Caki2 (cell line): ENCODE data around the gene UNC13D. TPM values are rescaled to one million over a fixed set of nuclear protein-coding genes. Genes with fewer than 3 reads are reported as not detected.
"Not testable (repeated sequence)": the region's sequence is repeated elsewhere in the genome, so short reads cannot be mapped to it uniquely, and the experiment has no call there.

Experiments
- DNase-seq: peaks from one replicate; pipeline ENCODE4 v3.0.0-alpha.2; 2015; ENCODE audit warnings: low read depth
- in situ Hi-C: cut with HindIII; loops from 2 replicates; pipeline ENCODE4 v1.10.0; 2016; ENCODE audit warnings: low sequenced_read_pairs, low pct_unique_long_range_greater_than_20kb, mixed read lengths
- total RNA-seq: library from RNA; depleted of rRNA; stranded (reverse); fragments of >200 nt; shearing (Covaris generic); gene quantifications from 2 replicates; pipeline ENCODE4 v1.2.3, GENCODE V29; 2014; ENCODE audit warnings: low replicate concordance

UNC13D gene
- total RNA-seq, 1 experiment from 2014 or later = 1.5 TPM

DNA sequence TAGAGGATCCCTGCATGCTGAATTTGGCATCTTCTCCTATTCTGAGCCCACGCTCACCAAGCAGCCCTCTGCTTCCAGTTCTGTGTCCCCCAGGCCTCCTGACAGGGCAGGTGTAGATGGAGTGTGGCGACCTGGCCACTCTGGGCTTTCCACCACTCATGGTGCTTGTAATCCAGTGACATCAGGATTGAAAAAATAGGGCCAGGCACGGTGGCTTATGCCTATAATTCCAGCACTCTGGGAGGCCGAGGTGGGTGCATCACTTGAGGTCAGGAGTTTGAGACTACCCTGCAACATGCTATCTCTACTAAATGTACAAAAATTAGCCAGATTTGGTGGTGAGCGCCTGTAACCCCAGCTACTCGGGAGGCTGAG lies 30.2 kb downstream of the UNC13D start:
- DNase-seq = no peak
- in situ Hi-C loops = no loop called here

DNA sequence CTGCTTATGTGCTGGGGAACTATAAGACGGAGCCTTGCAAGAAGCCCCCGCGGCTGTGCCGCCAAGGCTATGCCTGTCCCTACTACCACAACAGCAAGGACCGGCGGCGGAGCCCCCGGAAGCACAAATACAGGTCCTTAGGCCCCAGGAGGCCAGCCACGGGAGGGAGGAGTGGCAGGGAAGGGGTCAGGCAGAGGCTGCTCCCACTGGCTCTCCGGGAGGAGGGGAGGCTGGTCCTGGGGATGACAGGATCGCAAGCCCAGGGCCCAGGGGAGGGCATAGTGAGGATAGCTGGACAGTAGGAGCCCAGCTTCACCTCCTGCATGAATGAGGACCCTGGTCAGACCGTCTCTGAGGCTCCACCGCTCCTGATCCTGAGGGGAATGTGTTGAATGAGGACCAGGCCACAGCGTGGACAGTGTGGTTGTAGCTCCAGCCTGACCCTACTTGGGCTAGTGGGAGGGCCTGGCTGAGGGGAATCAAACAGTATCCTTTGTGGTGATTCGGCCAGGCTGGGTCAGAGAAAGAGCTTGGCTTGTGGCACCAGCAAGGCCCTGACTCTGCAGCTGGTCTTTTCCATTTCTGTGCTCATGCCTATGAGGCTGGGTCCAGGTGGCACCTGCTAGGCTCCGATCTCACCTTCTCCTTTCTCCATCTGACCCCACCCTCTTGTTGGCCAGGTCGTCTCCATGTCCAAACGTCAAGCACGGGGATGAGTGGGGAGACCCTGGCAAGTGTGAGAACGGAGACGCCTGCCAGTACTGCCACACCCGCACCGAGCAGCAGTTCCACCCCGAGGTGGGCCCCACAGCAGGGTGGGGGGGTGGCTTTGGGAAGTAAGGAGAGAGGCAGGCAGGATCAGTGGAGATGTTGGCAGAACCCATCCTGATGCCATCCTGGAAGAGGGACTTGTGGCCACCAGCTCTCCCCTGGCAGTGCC lies 30.9 kb downstream of the UNC13D start:
- in situ Hi-C loops = no loop called here
- DNase-seq = no peak

DNA sequence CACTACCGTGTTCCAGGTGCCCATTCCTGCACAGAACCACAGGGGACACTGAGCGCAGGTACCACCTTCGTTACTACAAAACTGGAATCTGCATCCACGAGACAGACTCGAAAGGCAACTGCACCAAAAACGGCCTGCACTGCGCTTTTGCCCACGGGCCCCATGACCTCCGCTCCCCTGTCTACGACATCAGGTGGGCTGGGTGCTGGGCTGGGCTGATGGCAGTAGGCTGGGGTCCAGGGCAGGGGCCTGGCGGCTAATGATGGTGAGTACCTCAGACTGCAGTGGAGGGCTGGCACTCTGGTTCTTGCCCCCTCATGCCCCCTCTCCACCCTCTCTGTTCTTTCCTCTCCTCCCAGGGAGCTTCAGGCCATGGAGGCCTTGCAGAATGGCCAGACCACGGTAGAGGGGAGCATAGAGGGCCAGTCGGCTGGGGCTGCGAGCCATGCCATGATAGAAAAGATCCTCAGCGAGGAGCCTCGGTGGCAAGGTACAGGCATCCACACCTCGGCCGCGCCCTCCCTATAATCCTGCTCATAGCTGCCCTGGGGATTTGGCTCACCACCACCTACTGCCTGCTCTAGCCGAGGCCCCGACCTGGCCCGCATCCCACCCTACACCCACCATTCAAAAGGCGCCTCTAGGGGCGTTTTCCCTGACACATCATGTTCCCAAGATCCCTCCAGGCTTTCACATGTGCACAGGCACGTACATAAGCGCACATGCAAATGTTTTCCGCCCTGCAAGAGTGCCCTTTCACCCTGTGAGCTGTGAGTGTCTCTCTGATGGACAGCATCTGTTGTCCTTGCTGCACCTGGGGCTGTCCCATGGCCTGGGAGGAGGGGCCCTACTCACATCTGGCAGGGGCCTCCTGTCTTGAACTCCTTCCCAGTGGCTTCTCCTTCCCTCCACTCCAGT lies 31.8 kb downstream of the UNC13D start:
- DNase-seq = no peak
- in situ Hi-C loops = no loop called here

DNA sequence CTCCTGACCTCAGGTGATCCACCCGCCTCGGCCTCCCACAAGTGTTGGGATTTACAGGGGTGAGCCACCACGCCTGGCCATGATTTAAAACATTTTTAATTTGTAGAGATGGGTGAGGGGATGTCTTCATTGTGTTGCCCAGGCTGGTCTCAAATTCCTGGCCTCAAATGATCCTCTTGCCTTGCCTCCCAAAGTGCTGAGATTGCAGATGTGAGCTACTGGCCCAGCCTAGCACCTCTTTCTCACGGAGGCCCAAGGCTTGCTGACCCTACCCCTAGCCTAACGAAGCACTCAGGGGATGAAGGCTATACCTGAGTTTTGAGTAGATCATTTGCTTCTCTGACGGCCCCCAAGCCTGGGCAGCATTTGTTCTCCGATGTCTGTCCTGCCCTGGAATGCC lies 33.0 kb downstream of the UNC13D start:
- in situ Hi-C loops = no loop called here

DNA sequence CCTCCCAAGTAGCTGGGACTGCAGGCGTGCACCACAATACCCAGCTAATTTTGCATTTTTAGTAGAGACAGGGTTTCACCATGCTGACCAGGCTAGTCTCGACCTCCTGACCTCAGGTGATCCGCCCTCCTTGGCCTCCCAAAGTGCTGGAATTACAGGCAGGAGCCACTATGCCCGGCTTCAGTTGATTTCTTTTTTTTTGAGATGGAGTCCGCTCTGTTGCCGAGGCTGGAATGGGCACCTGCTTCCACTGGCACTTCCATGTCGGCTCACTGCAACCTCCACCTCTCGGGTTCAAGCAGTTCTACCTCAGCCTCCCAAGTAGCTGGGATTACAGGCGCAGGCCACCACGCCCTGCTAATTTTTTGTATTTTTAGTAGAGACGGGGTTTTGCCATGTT lies 33.4 kb downstream of the UNC13D start:
- in situ Hi-C loops, DNase-seq: not testable (repeated sequence)

More for the DNA sequence above, 33.0 kb downstream of the UNC13D start:
- DNase-seq = no peak

DNA sequence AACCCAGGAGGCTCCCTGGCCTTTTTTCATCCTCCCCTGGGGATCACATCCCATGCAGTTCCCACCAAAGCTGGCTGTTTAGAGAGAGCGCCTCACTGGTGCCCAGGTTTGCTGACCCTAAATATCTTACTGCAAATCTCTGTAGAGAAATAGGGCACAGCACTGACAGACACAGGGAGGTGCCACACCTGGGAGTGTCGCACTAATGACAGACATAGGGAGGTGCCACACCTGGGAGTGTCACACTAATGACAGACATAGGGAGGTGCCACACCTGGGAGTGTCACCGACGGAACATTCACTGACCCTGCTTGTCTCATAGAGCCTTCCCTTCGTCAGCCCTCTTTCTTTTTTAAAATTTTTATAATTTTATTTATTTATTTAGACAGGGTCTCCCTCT lies 34.0 kb downstream of the UNC13D start:
- no peak for DNase-seq
- in situ Hi-C loops = no loop called here

DNA sequence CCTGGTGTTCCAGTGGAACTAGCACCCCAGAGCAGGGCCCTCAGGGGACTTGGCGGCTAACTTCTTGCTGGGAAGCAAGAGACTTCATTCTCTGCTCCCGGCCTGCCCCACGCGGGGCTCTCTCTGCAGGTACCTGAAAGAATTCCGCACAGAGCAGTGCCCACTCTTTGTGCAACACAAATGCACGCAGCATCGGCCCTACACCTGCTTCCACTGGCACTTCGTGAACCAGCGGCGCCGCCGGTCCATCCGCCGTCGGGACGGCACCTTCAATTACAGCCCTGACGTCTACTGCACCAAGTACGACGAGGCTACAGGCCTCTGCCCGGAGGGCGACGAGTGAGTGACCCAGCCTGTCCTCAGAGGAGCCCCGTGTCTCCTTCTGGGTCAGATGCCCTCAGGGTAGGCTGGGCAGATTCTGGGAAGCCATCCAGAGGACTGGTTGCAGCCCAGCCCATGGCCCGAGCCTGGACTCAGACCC lies 34.5 kb downstream of the UNC13D start:
- DNase-seq = no peak

DNA sequence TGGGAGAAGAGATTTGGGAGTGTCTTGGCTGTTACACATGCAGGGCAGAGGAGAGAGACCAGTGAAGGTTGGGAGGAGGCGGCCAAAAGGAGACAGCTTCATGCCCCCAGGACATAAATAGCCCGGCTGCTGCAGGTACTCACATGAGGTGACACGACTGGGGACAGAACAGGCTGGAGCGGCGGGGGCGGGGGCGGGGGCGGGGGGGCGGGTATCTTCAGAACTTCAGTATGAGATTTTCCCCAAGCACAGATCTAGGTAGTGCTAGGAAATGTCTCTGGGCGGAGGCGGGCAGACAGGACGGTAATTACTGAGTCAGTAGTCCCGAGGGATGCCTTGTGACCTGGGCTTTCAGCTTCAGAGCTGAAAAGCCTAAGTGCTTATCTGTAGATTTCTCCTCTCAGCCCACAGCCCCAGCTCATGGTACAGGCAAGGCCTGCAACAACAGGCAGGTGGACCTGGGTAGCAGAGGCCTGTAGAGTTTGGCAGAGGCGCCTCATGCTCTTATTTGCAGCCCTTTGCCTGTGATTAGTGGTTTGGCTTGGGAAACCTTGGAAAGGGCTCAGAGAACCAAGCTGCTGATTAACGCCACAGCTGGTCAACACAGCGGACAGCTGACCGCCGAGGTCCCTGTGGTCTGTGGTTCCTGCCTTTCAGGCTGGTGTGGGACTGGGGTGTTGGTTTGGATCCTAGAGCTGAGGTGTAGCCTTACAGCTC lies 35.1 kb downstream of the UNC13D start:
- no peak for DNase-seq
- in situ Hi-C loops = no loop called here

More for the DNA sequence above, 34.5 kb downstream of the UNC13D start:
- in situ Hi-C loops = no loop called here

DNA sequence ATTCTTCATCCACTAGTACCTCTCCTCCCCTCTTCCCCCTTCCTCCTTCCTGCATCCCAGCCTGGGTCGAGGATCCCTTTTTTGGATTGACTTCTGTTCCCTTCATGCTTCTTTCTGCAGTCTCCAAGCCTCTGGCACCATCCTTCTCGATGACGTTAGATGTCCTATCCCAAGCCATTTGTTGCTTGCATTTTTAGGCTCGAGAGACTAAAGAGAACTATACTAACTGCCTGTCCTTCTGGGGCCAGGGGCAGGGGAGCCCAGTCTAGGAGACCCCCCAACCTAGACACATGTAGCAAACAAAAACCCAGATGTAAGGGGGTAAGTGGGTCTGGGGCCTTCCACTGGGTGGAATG lies 35.7 kb downstream of the UNC13D start:
- in situ Hi-C loops = no loop called here
- DNase-seq = no peak

DNA sequence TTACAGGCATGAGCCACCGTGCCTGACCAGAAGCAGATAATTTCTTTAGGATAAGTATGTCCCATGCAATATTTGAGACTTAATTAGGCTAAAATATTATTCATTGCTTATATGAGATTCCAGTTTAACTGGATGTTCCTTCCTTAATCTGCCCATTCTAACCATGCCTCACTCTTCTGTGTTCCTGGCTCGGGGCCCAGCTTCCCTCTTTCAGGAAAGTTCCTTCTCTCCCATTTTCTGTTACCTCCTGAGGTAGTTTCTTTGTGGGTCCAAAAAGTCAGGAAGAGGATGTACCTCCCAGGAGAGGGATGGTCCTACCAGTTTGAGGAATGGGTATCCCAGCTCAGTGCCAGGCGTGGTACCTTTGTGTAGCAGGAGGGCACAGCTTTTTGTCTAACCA lies 36.3 kb downstream of the UNC13D start:
- in situ Hi-C loops = no loop called here
- no peak for DNase-seq

DNA sequence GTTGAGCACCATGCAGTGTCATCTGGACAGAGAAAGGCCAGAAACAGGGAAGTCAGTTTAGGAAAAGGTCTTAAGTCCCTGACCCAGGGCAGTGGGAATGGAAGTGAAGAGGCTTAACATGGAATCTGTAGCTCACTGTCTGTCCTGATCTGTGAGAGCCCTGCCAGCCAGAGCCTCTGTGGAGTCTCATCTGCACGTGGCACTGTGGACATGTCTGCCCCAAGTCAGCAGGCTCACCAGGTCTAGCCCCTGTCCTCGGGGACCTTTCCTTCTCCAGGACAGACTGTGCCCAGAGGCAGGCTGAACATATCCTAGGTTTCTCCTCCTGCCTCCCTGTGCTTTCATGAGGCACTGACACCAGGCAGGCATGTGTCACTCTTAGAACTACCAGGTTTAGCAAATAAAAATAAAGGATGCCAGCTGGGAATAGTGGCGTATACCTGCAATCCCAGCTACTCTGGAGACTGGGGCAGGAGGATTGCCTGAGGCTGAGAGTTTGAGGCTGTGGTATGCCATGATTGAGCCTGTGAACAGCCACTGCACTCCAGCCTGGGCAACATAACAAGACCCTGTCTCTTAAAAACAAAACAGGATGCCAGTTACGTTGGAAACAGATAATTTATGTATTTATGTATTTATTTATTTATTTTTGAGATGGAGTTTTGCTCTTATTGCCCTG lies 37.2 kb downstream of the UNC13D start:
- in situ Hi-C loops = no loop called here
- no peak for DNase-seq

DNA sequence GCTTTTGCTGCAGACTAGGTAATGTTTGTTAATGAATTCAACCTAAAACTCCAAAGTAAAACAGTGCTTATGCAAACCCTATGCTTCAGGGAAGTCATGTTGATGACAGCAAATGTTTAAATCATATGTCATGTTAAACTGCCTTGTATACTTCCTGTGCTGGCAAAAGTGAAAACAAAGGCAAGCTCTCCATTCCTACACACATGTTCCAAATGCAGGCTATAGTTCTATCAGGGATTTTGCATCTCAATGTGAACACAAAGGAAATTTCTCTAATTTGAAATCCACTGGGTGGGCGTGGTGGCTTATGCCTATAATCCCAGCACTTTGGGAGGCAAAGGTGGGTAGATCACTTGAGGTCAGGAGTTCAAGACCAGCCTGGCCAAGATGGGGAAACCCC lies 40.3 kb downstream of the UNC13D start:
- in situ Hi-C loops = no loop called here
- no peak for DNase-seq

DNA sequence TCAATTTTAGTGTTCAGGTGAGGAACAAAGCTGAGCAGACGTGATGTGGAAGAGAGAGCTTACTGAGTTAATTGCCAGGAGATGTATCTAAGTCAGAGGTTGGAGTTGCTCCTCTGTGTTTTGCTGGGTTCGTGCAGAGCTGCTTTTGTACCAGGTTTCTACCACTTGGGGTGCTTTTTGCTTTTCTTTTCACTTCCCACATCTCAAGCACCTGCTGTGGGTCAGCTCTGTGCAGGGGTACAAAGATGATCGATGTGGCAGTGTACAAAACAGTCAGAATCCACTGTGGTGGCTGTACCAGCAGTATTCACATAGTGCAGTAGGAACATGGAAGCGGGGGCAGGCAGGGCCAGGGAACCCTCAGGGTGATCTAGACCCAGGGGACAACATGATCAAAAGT lies 44.8 kb downstream of the UNC13D start:
- DNase-seq = no peak
- in situ Hi-C loops = no loop called here

DNA sequence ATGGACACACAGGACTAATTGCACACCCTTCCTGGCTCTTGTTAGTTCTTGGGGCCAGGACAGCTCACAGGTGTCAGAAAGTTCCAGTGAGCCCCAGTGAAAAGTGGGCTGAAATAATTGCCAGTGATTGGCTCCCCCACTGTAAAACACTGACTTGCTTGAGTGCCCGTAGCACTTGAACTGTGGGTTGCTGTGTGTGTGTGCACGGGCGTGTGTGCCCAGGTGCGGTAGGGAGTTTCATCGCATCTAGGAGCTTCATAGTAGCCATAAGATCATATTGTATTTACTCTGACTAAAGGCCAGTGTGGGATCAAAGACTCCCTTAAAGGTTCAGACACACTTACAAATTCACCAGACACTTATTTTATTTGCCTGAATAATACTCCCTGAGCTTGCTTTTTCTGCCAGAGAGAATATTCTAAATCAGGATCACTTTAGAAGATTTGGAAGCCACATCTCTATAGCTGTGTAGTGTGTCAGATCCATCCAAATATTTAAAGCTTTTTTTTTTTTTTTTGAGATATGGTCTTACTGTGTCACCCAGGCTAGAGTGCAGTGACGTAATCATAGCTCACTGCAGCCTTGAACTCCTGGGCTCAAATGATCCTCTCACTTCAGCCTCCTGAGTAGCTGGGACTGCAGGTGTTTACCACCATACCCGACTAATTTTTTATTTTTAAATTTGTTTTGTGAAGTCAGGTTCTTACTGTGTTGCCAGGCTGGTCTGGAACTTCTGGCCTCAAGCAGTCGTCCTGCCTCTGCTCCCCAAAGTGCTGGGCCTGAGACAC lies 48.2 kb downstream of the UNC13D start:
- in situ Hi-C loops = no loop called here
- DNase-seq = no peak

DNA sequence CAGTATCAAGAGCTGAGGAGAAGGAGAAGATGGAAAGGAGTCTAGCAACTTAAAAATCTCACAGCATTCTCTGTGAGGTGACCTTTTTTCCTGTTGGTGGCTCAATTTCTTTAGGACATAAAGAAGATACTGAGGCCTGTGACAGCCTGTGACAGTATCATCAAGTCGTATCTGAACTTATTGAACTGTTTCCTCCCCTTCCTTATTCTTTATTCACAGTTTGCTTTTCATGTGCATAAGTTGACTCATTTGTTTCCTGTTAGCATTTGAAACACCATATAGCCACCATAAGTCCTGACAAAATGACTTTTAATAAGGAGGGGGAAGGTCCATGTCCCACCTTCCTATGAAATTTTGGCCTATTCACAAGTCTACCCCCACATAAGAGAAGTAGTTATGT lies 50.7 kb downstream of the UNC13D start:
- in situ Hi-C loops = no loop called here
- DNase-seq = no peak

DNA sequence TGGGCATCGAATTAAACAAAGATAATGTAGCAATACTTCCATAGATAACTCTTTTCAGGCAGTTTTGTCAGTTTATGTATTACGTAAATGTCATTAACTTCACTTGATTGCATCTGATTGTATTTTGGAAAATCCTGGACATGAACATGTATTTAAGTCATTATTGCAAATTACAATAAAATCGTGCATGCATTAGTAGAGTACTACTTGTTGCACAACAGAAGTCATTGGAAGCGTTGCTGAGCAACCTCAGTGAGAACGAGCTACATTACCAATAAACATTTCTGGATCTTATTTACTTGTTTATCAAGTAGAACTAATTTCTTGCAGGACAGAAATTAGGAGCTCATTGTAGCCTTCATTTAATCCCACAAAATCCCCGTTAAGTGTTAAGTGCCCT lies 53.0 kb downstream of the UNC13D start:
- in situ Hi-C loops = no loop called here
- no peak for DNase-seq
